DMS153 (cell line): ENCODE results near the gene DACH1.

Experiments
- DNase-seq: peaks from one replicate; lab custom pipeline; 2025; lab: John Stamatoyannopoulos, UW

Gene DACH1

GRCh38 chr13:71489041-71489440, 378.0 kb downstream of the DACH1 start:
- DNase-seq, result no peak

- DNase-seq, result no peak
Measured at GRCh38 chr13:71488201-71488600, 378.8 kb downstream of the DACH1 start.

- no peak for DNase-seq
Measured at GRCh38 chr13:71485913-71486312, 381.1 kb downstream of the DACH1 start.

- no peak for DNase-seq
Measured at GRCh38 chr13:71483733-71484132, 383.3 kb downstream of the DACH1 start.

- no peak for DNase-seq
Measured at GRCh38 chr13:71481501-71481900, 385.5 kb downstream of the DACH1 start.

- no peak for DNase-seq
Measured at GRCh38 chr13:71481046-71481445, 386.0 kb downstream of the DACH1 start.

GRCh38 chr13:71477735-71478134, 389.3 kb downstream of the DACH1 start:
- no peak for DNase-seq

- no peak for DNase-seq
Measured at GRCh38 chr13:71474936-71475335, 392.1 kb downstream of the DACH1 start.

- DNase-seq, result no peak
Measured at GRCh38 chr13:71469626-71470025, 397.4 kb downstream of the DACH1 start.

- DNase-seq, result no peak
Measured at GRCh38 chr13:71464686-71465085, 402.3 kb downstream of the DACH1 start.

GRCh38 chr13:71461892-71462291, 405.1 kb downstream of the DACH1 start:
- no peak for DNase-seq

- no peak for DNase-seq
Measured at GRCh38 chr13:71460211-71460610, 406.8 kb downstream of the DACH1 start.

- no peak for DNase-seq
Measured at GRCh38 chr13:71459708-71460107, 407.3 kb downstream of the DACH1 start.

GRCh38 chr13:71457645-71458044, 409.4 kb downstream of the DACH1 start:
- DNase-seq, result no peak

- DNase-seq, result no peak
Measured at GRCh38 chr13:71456136-71456535, 410.9 kb downstream of the DACH1 start.

- DNase-seq, result no peak
Measured at GRCh38 chr13:71454509-71454908, 412.5 kb downstream of the DACH1 start.

GRCh38 chr13:71448080-71448630, 418.8 kb downstream of the DACH1 start:
- no peak for DNase-seq

- no peak for DNase-seq
Measured at GRCh38 chr13:71437704-71438103, 429.3 kb downstream of the DACH1 start.

- no peak for DNase-seq
Measured at GRCh38 chr13:71430681-71431080, 436.3 kb downstream of the DACH1 start.

- no peak for DNase-seq
Measured at GRCh38 chr13:71417205-71417604, 449.8 kb downstream of the DACH1 start.

- no peak for DNase-seq
Measured at GRCh38 chr13:71412231-71412630, 454.8 kb downstream of the DACH1 start.

GRCh38 chr13:71408416-71408815, 458.6 kb downstream of the DACH1 start:
- DNase-seq, result no peak

- DNase-seq, result no peak
Measured at GRCh38 chr13:71399631-71400215, 467.3 kb downstream of the DACH1 start.

GRCh38 chr13:71396149-71396548, 470.9 kb downstream of the DACH1 start:
- no peak for DNase-seq
